Body of pancreas (tissue), 4 donors: ENCODE measurements around the gene GRIK3.

Experiments
- POLR2A ChIP-seq, 3 donors: fragments of 450-650 bp; IDR thresholded peaks; one replicate each; pipeline ENCODE4 v1.6.1; 2016; ENCODE audit warnings: antibody characterized with exemption in 3 of 3, mild to moderate bottlenecking in 2 of 3
- TF ChIP-seq, protein P1 (sequence below), 7 experiments: fragments of 450-650 bp in 4 of 7; fragments of 200-600 bp in 3 of 7; sonication (generic) in 3 of 7; IDR thresholded peaks; one replicate each; pipeline ENCODE4 v1.5.1; 2016 to 2019; ENCODE audit warnings: antibody characterized with exemption in 7 of 7

DNA sequence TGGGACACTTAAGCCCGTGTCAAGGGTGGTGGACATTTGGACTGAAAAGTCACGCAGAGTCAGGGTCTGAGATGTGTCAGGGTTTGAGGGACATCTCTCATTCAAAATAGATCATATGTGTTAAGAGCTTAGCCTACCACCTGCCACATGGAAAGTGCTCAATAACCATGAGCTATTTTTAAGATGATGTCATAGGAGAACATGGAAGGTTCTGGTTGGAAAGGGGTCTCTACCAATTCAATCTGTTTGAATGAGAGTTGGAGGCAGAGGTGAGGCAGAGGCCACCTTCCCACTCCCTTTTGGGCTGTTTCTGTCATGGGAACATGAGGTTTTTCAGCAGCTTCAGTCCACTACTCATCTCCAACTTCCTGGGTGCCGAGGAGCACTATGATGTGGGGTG lies 239.9 kb downstream of the GRIK3 start:
- no peak for TF ChIP-seq POLR2A (IDR thresholded peaks at IDR 0.05)
- TF ChIP-seq, protein P1, sequence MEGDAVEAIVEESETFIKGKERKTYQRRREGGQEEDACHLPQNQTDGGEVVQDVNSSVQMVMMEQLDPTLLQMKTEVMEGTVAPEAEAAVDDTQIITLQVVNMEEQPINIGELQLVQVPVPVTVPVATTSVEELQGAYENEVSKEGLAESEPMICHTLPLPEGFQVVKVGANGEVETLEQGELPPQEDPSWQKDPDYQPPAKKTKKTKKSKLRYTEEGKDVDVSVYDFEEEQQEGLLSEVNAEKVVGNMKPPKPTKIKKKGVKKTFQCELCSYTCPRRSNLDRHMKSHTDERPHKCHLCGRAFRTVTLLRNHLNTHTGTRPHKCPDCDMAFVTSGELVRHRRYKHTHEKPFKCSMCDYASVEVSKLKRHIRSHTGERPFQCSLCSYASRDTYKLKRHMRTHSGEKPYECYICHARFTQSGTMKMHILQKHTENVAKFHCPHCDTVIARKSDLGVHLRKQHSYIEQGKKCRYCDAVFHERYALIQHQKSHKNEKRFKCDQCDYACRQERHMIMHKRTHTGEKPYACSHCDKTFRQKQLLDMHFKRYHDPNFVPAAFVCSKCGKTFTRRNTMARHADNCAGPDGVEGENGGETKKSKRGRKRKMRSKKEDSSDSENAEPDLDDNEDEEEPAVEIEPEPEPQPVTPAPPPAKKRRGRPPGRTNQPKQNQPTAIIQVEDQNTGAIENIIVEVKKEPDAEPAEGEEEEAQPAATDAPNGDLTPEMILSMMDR (IDR thresholded peaks at IDR 0.05): no peak
